Fibroblast of lung (primary cell): ENCODE data around the gene PLCXD1. TPM values are rescaled to one million over a fixed set of nuclear protein-coding genes. Genes with fewer than 3 reads are reported as not detected.
A peak's percentile ranks its signal among the peaks of the same experiment; 100 is the strongest.

Experiments
- DNase-seq, 2 donors: peaks; one replicate each; pipeline versions ENCODE4 v3.0.0 to v3.0.0-alpha.2; 2010; ENCODE audit warnings: low read depth in 2 of 2
- H2AFZ ChIP-seq: 2 replicates; pipeline ENCODE4 v1.5.1; 2012; ENCODE audit warnings: low read length, control low read depth, inconsistent platforms
- H3K27ac ChIP-seq: 2 replicates; pipeline ENCODE4 v1.5.1; 2011; ENCODE audit warnings: low read length, control low read depth; ENCODE audit not compliant: insufficient read depth
- H3K27me3 ChIP-seq: 2 replicates; pipeline ENCODE4 v1.5.1; 2011; ENCODE audit warnings: mild to moderate bottlenecking, low read length; ENCODE audit not compliant: control insufficient read depth, insufficient read depth
- H3K36me3 ChIP-seq: 2 replicates; pipeline ENCODE4 v1.5.1; 2011; ENCODE audit warnings: low read length; ENCODE audit not compliant: control insufficient read depth, insufficient read depth
- H3K4me1 ChIP-seq: 2 replicates; pipeline ENCODE4 v1.5.1; 2011; ENCODE audit warnings: low read length; ENCODE audit not compliant: control insufficient read depth, insufficient read depth; ENCODE audit errors: extremely low read depth
- H3K4me2 ChIP-seq: 2 replicates; pipeline ENCODE4 v1.5.1; 2011; ENCODE audit warnings: low read length, control low read depth; ENCODE audit not compliant: insufficient read depth; ENCODE audit errors: extremely low read depth
- H3K4me3 ChIP-seq, 4 experiments: fragments of 200-600 bp in 1 of 4; sonication (generic) in 1 of 4; replicated peaks in 1 of 4; 2 replicates each; pipeline ENCODE4 v1.5.1; 2011 to 2016; ENCODE audit warnings: low read length in 4 of 4, low read depth in 3 of 4, mild to moderate bottlenecking in 3 of 4, control low read depth in 2 of 4, inconsistent platforms in 1 of 4, mixed read lengths in 1 of 4; ENCODE audit not compliant: insufficient read depth in 1 of 4; ENCODE audit errors: control extremely low read depth in 1 of 4
- H3K79me2 ChIP-seq: 2 replicates; pipeline ENCODE4 v1.5.1; 2012; ENCODE audit warnings: mild to moderate bottlenecking, low read length, inconsistent platforms; ENCODE audit not compliant: control insufficient read depth, insufficient read depth
- H3K9ac ChIP-seq: 2 replicates; pipeline ENCODE4 v1.5.1; 2011; ENCODE audit warnings: mild to moderate bottlenecking, low read length, control low read depth; ENCODE audit not compliant: insufficient read depth
- H3K9me3 ChIP-seq: 2 replicates; pipeline ENCODE4 v1.5.1; 2012; ENCODE audit warnings: low read depth, low read length; ENCODE audit not compliant: control insufficient read depth, insufficient read depth
- H4K20me1 ChIP-seq: 2 replicates; pipeline ENCODE4 v1.5.1; 2011; ENCODE audit warnings: low read length; ENCODE audit not compliant: control insufficient read depth, insufficient read depth; ENCODE audit errors: extremely low read depth
- EZH2 ChIP-seq: IDR thresholded peaks from 2 replicates; pipeline ENCODE4 v1.5.1; 2012; ENCODE audit warnings: low read length, control low read depth, mild to moderate bottlenecking; ENCODE audit errors: missing control alignments
- polyA plus RNA-seq, 2 donors: library from polyadenylated mRNA; depleted of rRNA in 1 of 2; stranded (reverse) in 1 of 2; unstranded in 1 of 2; fragments of >200 nt; gene quantifications; 2 replicates each; pipeline ENCODE4 v1.2.1, GENCODE V29; 2011 to 2012; ENCODE audit warnings: missing spikeins in 1 of 2
- total RNA-seq: library from RNA; depleted of rRNA; stranded (reverse); fragments of >200 nt; gene quantifications from 2 replicates; pipeline ENCODE4 v1.2.1, GENCODE V29; 2014
- TF ChIP-seq, protein P1 (sequence below), 2 donors: IDR thresholded peaks in 1 of 2; conservative IDR thresholded peaks in 1 of 2; 1 replicate in 1 of 2; 2 replicates in 1 of 2; pipeline ENCODE4 v1.5.1; 2011 to 2012; ENCODE audit warnings: low read length in 2 of 2, control low read depth in 1 of 2, inconsistent platforms in 1 of 2, low read depth in 1 of 2, mild to moderate bottlenecking in 1 of 2

Gene PLCXD1
- total and polyA plus RNA-seq, 2 donors (not counting 1 experiment from before 2014, with no cell fraction given) = 4.3 to 10.9 TPM

DNA sequence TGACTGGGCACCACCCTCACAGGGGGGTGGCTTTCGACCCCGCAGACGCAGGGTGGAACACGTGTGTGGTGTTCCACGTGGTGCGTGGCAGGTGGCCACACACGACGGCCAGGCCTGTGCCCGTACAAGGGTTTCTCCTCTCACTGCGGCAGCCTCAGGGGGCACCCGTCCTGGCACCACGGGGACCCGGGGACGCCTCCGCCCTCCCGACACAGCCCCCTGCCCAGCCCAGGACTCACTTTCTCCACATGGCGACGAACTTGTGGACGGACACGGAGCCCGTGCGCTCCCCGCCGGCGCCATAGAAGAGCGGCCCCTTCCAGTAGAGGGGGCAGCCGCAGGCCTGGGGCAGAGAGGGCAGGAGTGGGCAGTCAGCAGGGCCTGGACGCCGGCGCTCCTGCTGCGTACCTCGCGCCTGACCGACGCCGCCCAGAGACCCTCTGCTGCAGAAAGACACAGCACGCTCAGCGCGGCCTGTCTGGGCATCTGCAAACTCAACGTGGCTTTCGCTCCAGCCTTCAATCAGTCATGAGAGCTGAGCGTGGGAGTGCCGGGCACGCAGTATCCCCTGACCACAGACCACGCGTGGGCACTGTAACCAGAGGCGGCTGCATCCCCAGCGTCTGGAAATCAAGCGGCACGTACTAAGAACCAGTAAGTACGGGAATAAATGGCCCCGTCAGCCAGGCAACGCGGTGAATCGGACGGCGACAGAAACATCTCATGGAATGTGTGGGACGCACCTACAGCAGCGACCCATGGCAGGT lies 66.4 kb downstream of the PLCXD1 start:
- no peaks in the 10 kb centered on the region for H3K79me2 ChIP-seq
- H3K9ac ChIP-seq = no peak overlapping the region
- H3K4me1 ChIP-seq = no peaks in the 10 kb centered on the region
- H3K36me3 ChIP-seq = no peaks in the 10 kb centered on the region
- H2AFZ ChIP-seq = no peak overlapping the region
- no peaks in the 10 kb centered on the region for H3K9me3 ChIP-seq
- TF ChIP-seq, protein P1, sequence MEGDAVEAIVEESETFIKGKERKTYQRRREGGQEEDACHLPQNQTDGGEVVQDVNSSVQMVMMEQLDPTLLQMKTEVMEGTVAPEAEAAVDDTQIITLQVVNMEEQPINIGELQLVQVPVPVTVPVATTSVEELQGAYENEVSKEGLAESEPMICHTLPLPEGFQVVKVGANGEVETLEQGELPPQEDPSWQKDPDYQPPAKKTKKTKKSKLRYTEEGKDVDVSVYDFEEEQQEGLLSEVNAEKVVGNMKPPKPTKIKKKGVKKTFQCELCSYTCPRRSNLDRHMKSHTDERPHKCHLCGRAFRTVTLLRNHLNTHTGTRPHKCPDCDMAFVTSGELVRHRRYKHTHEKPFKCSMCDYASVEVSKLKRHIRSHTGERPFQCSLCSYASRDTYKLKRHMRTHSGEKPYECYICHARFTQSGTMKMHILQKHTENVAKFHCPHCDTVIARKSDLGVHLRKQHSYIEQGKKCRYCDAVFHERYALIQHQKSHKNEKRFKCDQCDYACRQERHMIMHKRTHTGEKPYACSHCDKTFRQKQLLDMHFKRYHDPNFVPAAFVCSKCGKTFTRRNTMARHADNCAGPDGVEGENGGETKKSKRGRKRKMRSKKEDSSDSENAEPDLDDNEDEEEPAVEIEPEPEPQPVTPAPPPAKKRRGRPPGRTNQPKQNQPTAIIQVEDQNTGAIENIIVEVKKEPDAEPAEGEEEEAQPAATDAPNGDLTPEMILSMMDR (conservative IDR thresholded peaks at IDR 0.05 in 1 of 2, IDR thresholded peaks at IDR 0.05 in 1 of 2; ENCODE audit: low read depth in 1 of 2, low read length in 2 of 2) = no peak
- TF ChIP-seq EZH2 = no peak
- no peak overlapping the region for H3K27ac ChIP-seq
- no peaks in the 10 kb centered on the region for H4K20me1 ChIP-seq
- H3K27me3 ChIP-seq = no peaks in the 10 kb centered on the region
- no peak overlapping the region for H3K4me2 ChIP-seq
- no peak overlapping the region for H3K4me3 ChIP-seq
- no peak for DNase-seq

DNA sequence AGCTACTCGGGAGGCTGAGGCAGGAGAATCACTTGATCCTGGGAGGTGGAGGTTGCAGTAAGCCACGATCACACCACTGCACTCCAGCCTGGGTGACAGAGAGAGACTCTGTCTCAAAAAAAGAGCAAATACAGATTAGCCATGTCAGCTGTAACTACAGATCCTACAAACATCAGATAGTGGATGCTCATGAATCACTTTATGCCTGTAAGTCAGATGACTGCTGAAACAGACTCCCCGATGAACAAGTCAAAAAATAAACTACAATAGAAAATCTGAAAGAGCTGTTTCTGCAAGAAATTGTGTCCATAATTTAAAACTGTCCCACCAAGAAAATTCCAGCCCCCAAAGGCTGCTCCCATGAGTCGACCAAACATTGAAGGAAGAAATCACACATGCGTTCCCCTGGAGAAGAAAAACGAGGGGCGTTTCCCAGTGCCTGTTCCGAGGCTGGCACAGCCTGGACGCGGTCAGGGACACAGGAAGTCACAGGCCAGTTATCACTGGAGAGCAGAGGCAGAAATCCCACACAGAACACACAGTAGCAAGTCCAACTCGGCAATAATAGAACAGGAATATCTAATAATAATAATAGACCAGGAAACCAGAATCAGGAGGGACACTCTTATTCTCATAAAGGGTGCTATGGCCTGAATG lies 67.4 kb downstream of the PLCXD1 start:
- DNase-seq = no peak
- no peaks in the 10 kb centered on the region for H3K27me3 ChIP-seq
- H3K4me1 ChIP-seq = no peaks in the 10 kb centered on the region
- H4K20me1 ChIP-seq = no peaks in the 10 kb centered on the region
- H3K4me3 ChIP-seq = no peak overlapping the region
- no peaks in the 10 kb centered on the region for H3K9me3 ChIP-seq
- H3K79me2 ChIP-seq = no peaks in the 10 kb centered on the region
- H2AFZ ChIP-seq = no peak overlapping the region
- H3K36me3 ChIP-seq = no peaks in the 10 kb centered on the region
- no peak overlapping the region for H3K9ac ChIP-seq
- TF ChIP-seq, protein P1 (conservative IDR thresholded peaks at IDR 0.05 in 1 of 2, IDR thresholded peaks at IDR 0.05 in 1 of 2; ENCODE audit: low read depth in 1 of 2, low read length in 2 of 2) = no peak
- no peak for TF ChIP-seq EZH2
- H3K27ac ChIP-seq = no peak overlapping the region
- H3K4me2 ChIP-seq = no peak overlapping the region

DNA sequence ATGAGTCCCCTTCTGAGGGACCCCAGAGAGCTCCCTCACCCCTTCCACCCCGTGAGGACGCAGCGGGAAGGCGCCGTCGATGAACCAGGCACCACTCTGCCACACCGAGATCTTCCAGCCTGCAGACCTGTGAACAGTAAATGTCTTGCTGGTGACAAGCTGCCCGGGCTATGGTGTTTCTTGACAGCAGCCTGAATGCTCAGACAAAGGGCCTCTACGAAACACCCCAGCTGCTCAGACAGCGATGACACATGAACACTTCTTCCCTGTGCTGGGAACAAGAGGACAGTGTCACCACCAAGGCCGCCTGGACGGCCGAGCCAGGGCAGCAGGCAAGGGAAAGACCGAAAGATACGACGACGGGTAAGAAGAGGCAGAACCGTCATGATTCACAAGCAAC lies 68.0 kb downstream of the PLCXD1 start:
- Histone ChIP-seq H3K36me3 (no peaks in the 10 kb centered on the region), H3K27me3 (no peaks in the 10 kb centered on the region), H3K4me2 (no peak overlapping the region), H4K20me1 (no peaks in the 10 kb centered on the region), H2AFZ (no peak overlapping the region), H3K27ac (no peak overlapping the region), H3K4me1 (no peaks in the 10 kb centered on the region), H3K9ac (no peak overlapping the region), H3K9me3 (no peaks in the 10 kb centered on the region), H3K4me3 (no peak overlapping the region), H3K79me2 (no peaks in the 10 kb centered on the region)
- DNase-seq = peak in 1 of 2 donors; percentile 28
- TF ChIP-seq, protein P1 (conservative IDR thresholded peaks at IDR 0.05 in 1 of 2, IDR thresholded peaks at IDR 0.05 in 1 of 2; ENCODE audit: low read depth in 1 of 2, low read length in 2 of 2) = no peak
- TF ChIP-seq EZH2 = no peak
